Measurements from ENCODE around the gene CHMP1A. TPM values are rescaled to one million over a fixed set of nuclear protein-coding genes. Genes with fewer than 3 reads are reported as not detected.
"Not testable (repeated sequence)": the region's sequence is repeated elsewhere in the genome, so short reads cannot be mapped to it uniquely, and the experiment has no call there.

Gene CHMP1A
- total RNA-seq = 80.0 and 89.0 TPM in 2 replicates

GRCh38 chr16:89657442-89658220 is at the start of gene CHMP1A, which contains the start of gene SPATA33:
Gene CHMP1A, minus strand, starts transcription at chr16:89657708. Its CDS starts 120 bp downstream, at chr16:89657588.
Gene SPATA33, plus strand, starts transcription at chr16:89657836. Its CDS starts 76 bp downstream, at chr16:89657912.
- Mint-ChIP-seq H3K9me3 (no peaks in the 10 kb centered on the region), H3K4me1 (ENCODE audit: low read depth) (peaks cover 15% of the 10 kb centered on the region), H3K27me3 (ENCODE audit: low read depth) (no peaks in the 10 kb centered on the region), H3K36me3 (ENCODE audit: low read depth) (peaks cover 45% of the 10 kb centered on the region), H3K4me3 (ENCODE audit: low read depth) (peak within 1 kb of the TSS; percentile 92), H3K27ac (peak within 1 kb of the TSS; percentile 89)
- intact Hi-C loops (cut with micrococcal nuclease) = loop anchor here (5.0 kb wide), 1 partner anchor 95 kb away; the partner anchor contains the start of gene RPL13
- peak; percentile 89 for DNase-seq (ENCODE audit: low spot score)

- Mint-ChIP-seq H3K9me3 (no peaks in the 10 kb centered on the region), H3K4me3 (ENCODE audit: low read depth) (no peak overlapping the region), H3K27me3 (ENCODE audit: low read depth) (no peaks in the 10 kb centered on the region), H3K36me3 (ENCODE audit: low read depth) (no peaks in the 10 kb centered on the region), H3K4me1 (ENCODE audit: low read depth) (peaks cover 9% of the 10 kb centered on the region), H3K27ac (no peak overlapping the region)
- DNase-seq (ENCODE audit: low spot score) = no peak
- intact Hi-C loops (cut with micrococcal nuclease) = loop anchor here (1.0 to 2.0 kb wide), 2 partner anchors 86 to 154 kb away; no protein-coding TSS in a partner anchor
Observed at GRCh38 chr16:89706518-89707260, 49.2 kb upstream of the CHMP1A start.

- intact Hi-C loops (cut with micrococcal nuclease) = no loop called here
- no peak overlapping the region for H3K27ac Mint-ChIP-seq
Observed at GRCh38 chr16:89705006-89705405, 47.5 kb upstream of the CHMP1A start.

GRCh38 chr16:89704281-89704680 is 46.8 kb upstream of the CHMP1A start:
- Mint-ChIP-seq H3K9me3 (no peaks in the 10 kb centered on the region), H3K4me1 (ENCODE audit: low read depth) (peaks cover 15% of the 10 kb centered on the region), H3K36me3 (ENCODE audit: low read depth) (peaks cover under 1% of the 10 kb centered on the region), H3K27me3 (ENCODE audit: low read depth) (no peaks in the 10 kb centered on the region), H3K4me3 (ENCODE audit: low read depth) (no peak overlapping the region), H3K27ac (no peak overlapping the region)
- intact Hi-C loops (cut with micrococcal nuclease) = loop anchor here (5.0 kb wide), 1 partner anchor 268 kb away; no protein-coding TSS in a partner anchor
- DNase-seq (ENCODE audit: low spot score) = no peak

More at GRCh38 chr16:89705006-89705405, 47.5 kb upstream of the CHMP1A start:
- H3K9me3 Mint-ChIP-seq = no peaks in the 10 kb centered on the region
- DNase-seq (ENCODE audit: low spot score) = no peak
- no peaks in the 10 kb centered on the region for H3K36me3 Mint-ChIP-seq (ENCODE audit: low read depth)
- H3K4me3 Mint-ChIP-seq (ENCODE audit: low read depth) = no peak overlapping the region
- peaks cover 12% of the 10 kb centered on the region for H3K4me1 Mint-ChIP-seq (ENCODE audit: low read depth)
- H3K27me3 Mint-ChIP-seq (ENCODE audit: low read depth) = no peaks in the 10 kb centered on the region

GRCh38 chr16:89701425-89702406 is 44.2 kb upstream of the CHMP1A start, which contains the start of gene SPATA2L:
Gene SPATA2L, minus strand, starts transcription at chr16:89701705. Its CDS starts 473 bp downstream, at chr16:89701232.
- peak; percentile 96 for DNase-seq (ENCODE audit: low spot score)
- no peaks in the 10 kb centered on the region for H3K9me3 Mint-ChIP-seq
- H3K36me3 Mint-ChIP-seq (ENCODE audit: low read depth) = peaks cover 4% of the 10 kb centered on the region
- H3K4me1 Mint-ChIP-seq (ENCODE audit: low read depth) = peaks cover 16% of the 10 kb centered on the region
- H3K27ac Mint-ChIP-seq = peak within 1 kb of the TSS; percentile 76
- H3K27me3 Mint-ChIP-seq (ENCODE audit: low read depth) = no peaks in the 10 kb centered on the region
- H3K4me3 Mint-ChIP-seq (ENCODE audit: low read depth) = peak within 1 kb of the TSS; percentile 83
- intact Hi-C loops (cut with micrococcal nuclease) = loop anchor here (1.0 to 5.0 kb wide), 3 partner anchors 15 to 271 kb away; partner anchors contain the start of genes CDK10 and ZNF276

- Mint-ChIP-seq H3K9me3 (no peaks in the 10 kb centered on the region), H3K36me3 (ENCODE audit: low read depth) (peaks cover 4% of the 10 kb centered on the region), H3K27me3 (ENCODE audit: low read depth) (no peaks in the 10 kb centered on the region), H3K4me3 (ENCODE audit: low read depth) (peak overlapping the region; percentile 83), H3K4me1 (ENCODE audit: low read depth) (peaks cover 13% of the 10 kb centered on the region), H3K27ac (peak overlapping the region; percentile 67)
- peak; percentile 60 for DNase-seq (ENCODE audit: low spot score)
- intact Hi-C loops (cut with micrococcal nuclease) = loop anchor here (1.0 to 5.0 kb wide), 5 partner anchors 14 to 271 kb away; partner anchors contain the start of genes CDK10, FANCA and ZNF276
Observed at GRCh38 chr16:89700649-89701424, 43.3 kb upstream of the CHMP1A start.

- intact Hi-C loops (cut with micrococcal nuclease) = loop anchor here (1.0 to 5.0 kb wide), 4 partner anchors 13 to 272 kb away; partner anchors contain the start of genes CDK10 and FANCA
- Mint-ChIP-seq H3K27me3 (ENCODE audit: low read depth) (no peaks in the 10 kb centered on the region), H3K9me3 (no peaks in the 10 kb centered on the region), H3K27ac (peak overlapping the region; percentile 67), H3K36me3 (ENCODE audit: low read depth) (peaks cover 5% of the 10 kb centered on the region), H3K4me3 (ENCODE audit: low read depth) (peak overlapping the region; percentile 83), H3K4me1 (ENCODE audit: low read depth) (peaks cover 12% of the 10 kb centered on the region)
- DNase-seq (ENCODE audit: low spot score) = peak; percentile 95
Observed at GRCh38 chr16:89700100-89700648, 42.7 kb upstream of the CHMP1A start.

GRCh38 chr16:89699629-89700099 is 42.2 kb upstream of the CHMP1A start:
- not testable (repeated sequence) for DNase-seq (ENCODE audit: low spot score); H3K27ac Mint-ChIP-seq
- intact Hi-C loops (cut with micrococcal nuclease) = loop anchor here (1.0 to 5.0 kb wide), 4 partner anchors 13 to 273 kb away; partner anchors contain the start of genes CDK10 and FANCA

GRCh38 chr16:89698717-89699116 is 41.2 kb upstream of the CHMP1A start:
- H3K27ac Mint-ChIP-seq; H3K9me3 Mint-ChIP-seq; DNase-seq (ENCODE audit: low spot score); intact Hi-C loops (cut with micrococcal nuclease); H3K27me3 Mint-ChIP-seq (ENCODE audit: low read depth); H3K4me3 Mint-ChIP-seq (ENCODE audit: low read depth): not testable (repeated sequence)
- H3K4me1 Mint-ChIP-seq (ENCODE audit: low read depth) = peaks cover 12% of the 10 kb centered on the region
- peaks cover 12% of the 10 kb centered on the region for H3K36me3 Mint-ChIP-seq (ENCODE audit: low read depth)

More at GRCh38 chr16:89699629-89700099, 42.2 kb upstream of the CHMP1A start:
- H3K36me3 Mint-ChIP-seq (ENCODE audit: low read depth); H3K4me3 Mint-ChIP-seq (ENCODE audit: low read depth); H3K27me3 Mint-ChIP-seq (ENCODE audit: low read depth); H3K9me3 Mint-ChIP-seq: not testable (repeated sequence)
- peaks cover 12% of the 10 kb centered on the region for H3K4me1 Mint-ChIP-seq (ENCODE audit: low read depth)

- H3K4me3 Mint-ChIP-seq (ENCODE audit: low read depth) = no peak overlapping the region
- no peak for DNase-seq (ENCODE audit: low spot score)
- H3K36me3 Mint-ChIP-seq (ENCODE audit: low read depth) = peaks cover 17% of the 10 kb centered on the region
- peaks cover 12% of the 10 kb centered on the region for H3K4me1 Mint-ChIP-seq (ENCODE audit: low read depth)
- intact Hi-C loops (cut with micrococcal nuclease) = no loop called here
- H3K27ac Mint-ChIP-seq = no peak overlapping the region
- no peaks in the 10 kb centered on the region for H3K27me3 Mint-ChIP-seq (ENCODE audit: low read depth)
- no peaks in the 10 kb centered on the region for H3K9me3 Mint-ChIP-seq
Observed at GRCh38 chr16:89697616-89698331, 40.3 kb upstream of the CHMP1A start.

All from activated T-helper 2 cell treated with anti-CD3 and anti-CD28 coated beads, Interferon-gamma antibody, Interleukin-2, Interleukin-4, amounts not matched to agents 10 μg/mL and 5 μg/mL and 100 μg/mL, durations not matched to agents 14 hours and 24 hours and 36 hours (primary cell).